Stimulated activated memory B cell treated with anti-CD40 and anti-IgM and Interleukin-4, amounts not matched to agents 10 μg/mL and 1 μg/mL and 100 μg/mL, for 72 hours (primary cell): ENCODE data around the gene CHORDC1.
"Not testable (repeated sequence)": the region's sequence is repeated elsewhere in the genome, so short reads cannot be mapped to it uniquely, and the experiment has no call there.

Experiments used
- ATAC-seq: fragments of 150-1000 bp; cut with Tn5 transposase; 2 replicates; pipeline ENCODE4 v1.10.0; 2021
- H3K27ac Mint-ChIP-seq: one replicate; pipeline ENCODE4 v1.8.0; 2022; ENCODE audit warnings: mild to moderate bottlenecking, mixed read lengths
- H3K27me3 Mint-ChIP-seq: one replicate; pipeline ENCODE4 v1.8.0; 2022; ENCODE audit warnings: mixed read lengths
- H3K36me3 Mint-ChIP-seq: one replicate; pipeline ENCODE4 v1.8.0; 2022; ENCODE audit warnings: mixed read lengths
- H3K4me1 Mint-ChIP-seq: one replicate; pipeline ENCODE4 v1.8.0; 2022; ENCODE audit warnings: mixed read lengths
- H3K4me3 Mint-ChIP-seq: one replicate; pipeline ENCODE4 v1.8.0; 2022; ENCODE audit warnings: mild to moderate bottlenecking, moderate library complexity, mixed read lengths
- H3K9me3 Mint-ChIP-seq: one replicate; pipeline ENCODE4 v1.8.0; 2022; ENCODE audit warnings: mixed read lengths

Gene CHORDC1

DNA sequence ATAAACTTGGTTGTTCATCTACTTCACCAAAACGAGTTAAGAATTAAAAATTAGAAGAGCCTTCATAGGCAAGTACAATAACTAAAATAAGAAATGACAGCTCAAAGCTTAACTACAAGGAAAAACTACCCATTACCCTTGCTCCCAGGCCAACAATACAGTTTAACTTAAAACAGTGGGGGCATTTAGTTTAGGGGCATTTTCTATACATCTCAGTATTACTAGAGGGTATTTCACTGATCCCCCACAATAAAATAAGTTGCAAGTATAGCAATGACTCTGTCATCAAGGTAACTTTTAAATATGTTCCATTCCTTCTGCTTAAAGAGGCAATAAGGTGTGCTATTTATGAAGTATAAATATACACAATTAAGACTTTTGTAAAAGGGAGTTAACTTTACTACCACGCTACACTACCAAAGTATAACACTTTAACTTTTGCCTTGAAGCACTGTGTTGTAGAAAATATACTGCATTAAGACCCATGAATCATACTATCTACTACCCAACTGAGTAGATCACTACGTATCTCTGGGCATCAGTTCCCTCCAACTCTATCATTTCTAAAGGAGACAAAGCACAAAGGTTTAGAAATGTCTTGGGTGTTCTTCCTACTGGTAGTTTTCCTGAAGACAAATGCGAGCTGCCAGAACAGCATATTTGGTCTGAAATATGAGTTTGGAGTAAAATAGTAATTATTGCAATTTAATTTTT, 29.8 kb downstream of the CHORDC1 start:
- Mint-ChIP-seq H3K4me1 (no peaks in the 10 kb centered on the region), H3K27me3 (no peaks in the 10 kb centered on the region), H3K9me3 (no peaks in the 10 kb centered on the region), H3K36me3 (peaks cover 17% of the 10 kb centered on the region), H3K4me3 (no peak overlapping the region), H3K27ac (no peak overlapping the region)
- no peak for ATAC-seq

DNA sequence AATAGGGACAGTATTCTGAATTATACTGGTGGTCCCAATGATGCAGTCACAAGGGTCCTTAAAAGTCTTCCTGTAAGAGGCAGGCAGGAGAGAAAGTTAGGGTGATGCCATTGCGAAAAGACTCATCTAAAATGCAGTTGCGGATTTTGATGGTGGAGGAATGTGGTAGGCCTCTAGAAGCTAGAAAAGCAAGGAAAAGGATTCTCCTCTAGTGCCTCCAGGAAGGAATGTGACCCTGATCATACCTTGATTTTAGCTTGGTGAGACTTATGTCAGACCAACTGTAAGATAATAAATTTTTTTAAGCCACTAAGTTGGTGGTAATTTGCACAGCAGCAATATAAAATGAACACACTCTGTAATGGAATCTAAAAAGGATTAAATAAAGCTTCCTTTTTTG, 33.8 kb downstream of the CHORDC1 start:
- Mint-ChIP-seq H3K27ac (no peak overlapping the region), H3K4me1 (no peaks in the 10 kb centered on the region), H3K27me3 (no peaks in the 10 kb centered on the region), H3K4me3 (no peak overlapping the region), H3K36me3 (peaks cover 5% of the 10 kb centered on the region), H3K9me3 (peaks cover 3% of the 10 kb centered on the region)
- ATAC-seq: no peak

DNA sequence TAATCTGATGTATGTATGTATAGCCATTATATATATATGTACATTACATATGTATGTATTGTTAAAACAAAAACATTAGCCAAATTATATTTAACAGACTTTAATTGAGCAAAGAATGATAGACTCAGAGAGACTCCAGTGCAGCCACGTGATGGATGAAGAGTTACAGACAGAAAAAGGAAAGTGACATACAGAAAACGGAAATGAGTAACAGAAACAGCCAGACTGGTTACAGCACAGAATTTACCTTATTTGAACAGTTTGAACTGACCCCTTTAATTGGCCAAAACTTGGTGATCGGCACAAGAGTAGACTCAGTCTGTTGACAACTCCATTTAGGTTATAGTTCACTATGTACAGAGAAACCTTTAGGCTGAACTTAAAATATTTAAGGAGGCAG, 35.0 kb downstream of the CHORDC1 start:
- no peak for ATAC-seq
- Mint-ChIP-seq H3K4me3 (no peak overlapping the region), H3K9me3 (peaks cover 3% of the 10 kb centered on the region), H3K27ac (no peak overlapping the region), H3K27me3 (no peaks in the 10 kb centered on the region), H3K36me3 (peaks cover 5% of the 10 kb centered on the region), H3K4me1 (no peaks in the 10 kb centered on the region)

DNA sequence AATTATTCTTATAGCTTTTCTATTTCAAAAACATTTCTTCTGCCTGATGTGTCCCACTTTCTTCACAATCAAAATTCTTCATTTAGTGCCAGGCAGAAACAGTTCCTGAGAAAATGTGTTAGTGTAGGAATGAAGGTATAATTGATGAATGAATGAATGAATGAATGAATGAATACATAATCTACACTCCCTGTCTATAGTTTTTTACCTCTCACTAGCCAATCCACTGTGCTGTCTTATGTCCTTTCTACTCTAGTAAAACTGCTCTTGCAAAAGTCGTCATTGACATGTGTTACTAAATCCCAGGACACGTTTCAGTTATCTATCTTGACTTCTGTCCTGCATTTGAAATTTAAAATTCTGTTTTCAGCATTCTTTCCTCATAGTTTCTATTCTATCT, 42.9 kb downstream of the CHORDC1 start:
- no peak for ATAC-seq
- H3K9me3 Mint-ChIP-seq: peaks cover 3% of the 10 kb centered on the region
- H3K36me3 Mint-ChIP-seq: no peaks in the 10 kb centered on the region
- no peak overlapping the region for H3K27ac Mint-ChIP-seq
- H3K4me3 Mint-ChIP-seq: no peak overlapping the region
- H3K27me3 Mint-ChIP-seq: no peaks in the 10 kb centered on the region
- no peaks in the 10 kb centered on the region for H3K4me1 Mint-ChIP-seq

DNA sequence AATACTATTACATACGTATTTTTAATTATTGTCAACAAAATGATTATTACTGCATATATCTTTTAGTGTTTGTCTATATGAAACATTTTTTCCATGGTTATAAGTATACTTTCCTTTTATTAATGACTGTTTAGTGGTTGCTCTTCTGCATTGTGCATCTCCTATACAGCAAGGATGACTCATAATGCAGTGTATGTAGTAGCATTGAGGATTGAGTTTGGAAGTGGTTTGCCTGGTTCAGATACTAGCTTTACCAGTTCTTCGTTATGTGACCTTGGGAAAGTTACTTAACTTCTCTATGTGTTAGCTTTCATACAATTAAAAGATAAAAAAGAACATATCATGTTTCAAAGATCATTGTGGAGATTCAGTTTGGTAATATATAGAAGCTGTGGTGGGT, 44.1 kb downstream of the CHORDC1 start:
- Mint-ChIP-seq H3K4me1 (no peaks in the 10 kb centered on the region), H3K36me3 (no peaks in the 10 kb centered on the region), H3K9me3 (peaks cover 3% of the 10 kb centered on the region), H3K27ac (no peak overlapping the region), H3K27me3 (no peaks in the 10 kb centered on the region), H3K4me3 (no peak overlapping the region)
- no peak for ATAC-seq

DNA sequence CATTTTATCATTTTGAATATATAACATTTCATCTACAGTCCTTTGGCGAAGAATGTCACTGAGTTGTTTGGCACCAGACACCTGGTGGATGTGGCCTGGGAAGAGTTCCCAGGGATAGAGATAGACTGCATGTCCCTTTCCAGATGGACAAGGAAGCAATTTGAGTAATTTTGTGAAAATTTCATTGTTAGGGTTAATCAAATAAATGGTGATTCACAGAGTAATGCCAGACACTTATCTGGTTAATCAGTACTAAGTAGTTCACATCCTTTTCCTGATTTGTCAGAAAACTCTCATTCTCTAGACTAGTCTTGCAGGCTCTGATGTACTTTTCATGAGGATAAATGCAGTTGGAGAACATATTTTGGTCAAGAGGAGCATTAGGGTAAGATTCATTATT, 46.8 kb downstream of the CHORDC1 start:
- Mint-ChIP-seq H3K36me3 (no peaks in the 10 kb centered on the region), H3K4me3 (no peak overlapping the region), H3K9me3 (peaks cover 3% of the 10 kb centered on the region), H3K27me3 (no peaks in the 10 kb centered on the region), H3K27ac (no peak overlapping the region), H3K4me1 (no peaks in the 10 kb centered on the region)
- ATAC-seq: no peak

DNA sequence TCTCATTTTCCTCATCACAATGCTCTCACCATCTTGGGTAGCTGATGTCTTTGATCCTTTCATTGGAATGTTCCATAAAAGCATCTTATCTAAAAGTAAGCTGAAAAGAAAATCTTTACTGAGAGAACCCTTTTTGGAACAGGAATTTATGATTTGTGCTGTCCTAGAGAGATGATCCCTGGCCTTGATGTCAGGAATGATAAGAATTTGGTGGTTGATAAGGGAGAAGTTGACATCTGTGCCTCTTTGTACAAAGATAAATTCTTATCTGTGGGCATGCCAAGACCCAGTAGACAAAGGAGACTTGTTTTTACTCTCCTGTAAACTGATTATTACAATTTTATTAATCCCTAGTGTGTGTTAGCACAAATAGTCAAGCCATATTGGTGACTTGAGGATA, 51.5 kb downstream of the CHORDC1 start:
- Mint-ChIP-seq H3K27ac (no peak overlapping the region), H3K27me3 (no peaks in the 10 kb centered on the region), H3K9me3 (no peaks in the 10 kb centered on the region), H3K4me1 (no peaks in the 10 kb centered on the region), H3K36me3 (no peaks in the 10 kb centered on the region), H3K4me3 (no peak overlapping the region)
- ATAC-seq: no peak

DNA sequence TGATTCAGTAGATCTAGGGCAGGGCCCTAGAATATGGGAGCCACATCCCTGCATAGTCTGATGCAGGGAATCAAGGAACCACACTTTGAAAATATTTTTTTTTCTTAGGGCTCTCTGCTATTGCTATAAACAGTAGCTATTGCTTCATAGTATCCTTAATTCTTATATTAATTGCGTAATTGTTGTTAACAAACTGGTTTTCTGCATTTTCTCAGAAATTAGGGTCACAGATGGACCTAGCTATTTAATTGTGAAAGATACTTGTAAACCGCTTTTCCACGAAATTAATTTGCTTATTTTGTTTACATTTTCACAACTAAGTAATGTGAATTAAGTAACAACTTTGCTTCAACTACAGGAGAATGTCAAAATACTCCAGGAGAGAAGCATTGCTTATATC, 54.3 kb downstream of the CHORDC1 start:
- Mint-ChIP-seq H3K36me3 (no peaks in the 10 kb centered on the region), H3K27me3 (no peaks in the 10 kb centered on the region), H3K4me1 (no peaks in the 10 kb centered on the region), H3K4me3 (no peak overlapping the region), H3K9me3 (no peaks in the 10 kb centered on the region), H3K27ac (no peak overlapping the region)
- no peak for ATAC-seq

DNA sequence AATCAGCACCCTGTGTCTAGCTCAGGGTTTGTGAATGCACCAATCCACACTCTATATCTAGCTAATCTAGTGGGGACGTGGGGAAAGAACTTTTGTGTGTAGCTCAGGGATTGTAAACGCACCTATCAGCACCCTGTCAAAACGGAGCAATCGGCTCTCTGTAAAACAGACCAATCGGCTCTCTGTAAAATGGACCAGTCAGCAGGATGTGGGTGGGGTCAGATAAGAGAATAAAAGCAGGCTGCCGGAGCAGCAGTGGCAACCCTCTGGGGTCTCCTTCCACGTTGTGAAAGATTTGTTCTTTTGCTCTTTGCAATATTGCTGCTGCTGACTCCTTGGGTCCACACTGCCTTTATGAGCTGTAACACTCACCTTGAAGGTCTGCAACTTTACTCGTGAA, 55.1 kb downstream of the CHORDC1 start:
- H3K9me3 Mint-ChIP-seq, H3K36me3 Mint-ChIP-seq, H3K4me3 Mint-ChIP-seq, H3K27ac Mint-ChIP-seq, ATAC-seq, H3K27me3 Mint-ChIP-seq, H3K4me1 Mint-ChIP-seq: not testable (repeated sequence)

DNA sequence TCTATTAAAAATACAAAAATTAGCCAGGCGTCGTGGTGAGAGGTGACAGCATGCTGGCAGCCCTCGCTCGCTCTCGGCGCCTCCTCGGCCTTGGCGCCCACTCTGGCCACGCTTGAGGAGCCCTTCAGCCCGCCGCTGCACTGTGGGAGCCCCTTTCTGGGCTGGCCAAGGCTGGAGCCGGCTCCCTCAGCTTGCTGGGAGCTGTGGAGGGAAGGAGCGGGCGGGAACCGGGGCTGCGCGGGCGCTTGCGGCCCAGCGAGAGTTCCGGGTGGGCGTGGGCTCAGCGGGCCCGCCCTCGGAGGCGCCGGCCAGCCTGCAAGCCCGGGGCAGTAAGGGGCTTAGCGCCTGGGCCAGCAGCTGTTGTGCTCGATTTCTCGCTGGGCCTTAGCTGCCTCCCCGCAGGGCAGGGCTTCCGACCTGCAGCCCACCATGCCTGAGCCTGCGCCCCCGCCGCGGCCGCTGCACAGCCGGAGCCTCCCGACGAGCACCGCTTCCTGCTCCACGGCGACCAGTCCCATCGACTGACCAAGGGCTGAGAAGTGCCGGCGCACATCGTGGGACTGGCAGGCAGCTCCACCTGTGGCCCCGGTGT, 55.8 kb downstream of the CHORDC1 start:
- not testable (repeated sequence) for H3K27me3 Mint-ChIP-seq, H3K9me3 Mint-ChIP-seq

More for the DNA sequence above, 55.8 kb downstream of the CHORDC1 start:
- not testable (repeated sequence) for ATAC-seq, H3K27ac Mint-ChIP-seq, H3K4me3 Mint-ChIP-seq, H3K4me1 Mint-ChIP-seq, H3K36me3 Mint-ChIP-seq
